ENCODE data around the gene ADAT2. TPM values are rescaled to one million over a fixed set of nuclear protein-coding genes. Genes with fewer than 3 reads are reported as not detected.

The ADAT2 gene
- total RNA-seq, 1 experiment from 2014 or later: 18.4 TPM

GRCh38 chr6:143405373-143406154 is 44.9 kb downstream of the ADAT2 start:
- no peak overlapping the region for H3K9ac ChIP-seq (ENCODE audit: low read length)
- no peaks in the 10 kb centered on the region for H3K27me3 ChIP-seq (ENCODE audit: insufficient read depth, low read length)
- ChIA-PET CTCF (no interaction called here), RAD21 (ENCODE audit: low non-redundant PET in 1 of 2, low total read pairs in 2 of 2, uncharacterized antibody in 2 of 2, unreplicated experiment in 2 of 2) (no interaction called here), POLR2A (interaction anchor here (0.8 kb wide), 1 partner anchor 45 kb away, joined by 3 read pairs; the partner anchor contains the start of genes ADAT2 and PEX3)
- H3K4me2 ChIP-seq (ENCODE audit: low read length): no peak overlapping the region
- no peaks in the 10 kb centered on the region for H4K20me1 ChIP-seq (ENCODE audit: insufficient read depth)
- TF ChIP-seq EGR1 (IDR thresholded peaks at IDR 0.05; ENCODE audit: low read depth): no peak
- TF ChIP-seq YY1 (IDR thresholded peaks at IDR 0.05; ENCODE audit: extremely low read depth, insufficient replicate concordance, low read depth, low read length): no peak
- TF ChIP-seq EZH2phosphoT487 (IDR thresholded peaks at IDR 0.05; ENCODE audit: borderline replicate concordance): no peak
- TF ChIP-seq, protein P1, sequence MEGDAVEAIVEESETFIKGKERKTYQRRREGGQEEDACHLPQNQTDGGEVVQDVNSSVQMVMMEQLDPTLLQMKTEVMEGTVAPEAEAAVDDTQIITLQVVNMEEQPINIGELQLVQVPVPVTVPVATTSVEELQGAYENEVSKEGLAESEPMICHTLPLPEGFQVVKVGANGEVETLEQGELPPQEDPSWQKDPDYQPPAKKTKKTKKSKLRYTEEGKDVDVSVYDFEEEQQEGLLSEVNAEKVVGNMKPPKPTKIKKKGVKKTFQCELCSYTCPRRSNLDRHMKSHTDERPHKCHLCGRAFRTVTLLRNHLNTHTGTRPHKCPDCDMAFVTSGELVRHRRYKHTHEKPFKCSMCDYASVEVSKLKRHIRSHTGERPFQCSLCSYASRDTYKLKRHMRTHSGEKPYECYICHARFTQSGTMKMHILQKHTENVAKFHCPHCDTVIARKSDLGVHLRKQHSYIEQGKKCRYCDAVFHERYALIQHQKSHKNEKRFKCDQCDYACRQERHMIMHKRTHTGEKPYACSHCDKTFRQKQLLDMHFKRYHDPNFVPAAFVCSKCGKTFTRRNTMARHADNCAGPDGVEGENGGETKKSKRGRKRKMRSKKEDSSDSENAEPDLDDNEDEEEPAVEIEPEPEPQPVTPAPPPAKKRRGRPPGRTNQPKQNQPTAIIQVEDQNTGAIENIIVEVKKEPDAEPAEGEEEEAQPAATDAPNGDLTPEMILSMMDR (IDR thresholded peaks at IDR 0.05 in 2 of 3, conservative IDR thresholded peaks at IDR 0.05 in 1 of 3; ENCODE audit: borderline replicate concordance in 1 of 3, insufficient read depth in 1 of 3, low read depth in 2 of 3, low read length in 2 of 3): no peak
- no peak for TF ChIP-seq JUND (IDR thresholded peaks at IDR 0.05)
- no peak for TF ChIP-seq ZBTB33 (IDR thresholded peaks at IDR 0.05; ENCODE audit: extremely low read depth, insufficient replicate concordance, low read length)
- TF ChIP-seq CBX3 (IDR thresholded peaks at IDR 0.05; ENCODE audit: low read depth): no peak
- TF ChIP-seq, protein P2, sequence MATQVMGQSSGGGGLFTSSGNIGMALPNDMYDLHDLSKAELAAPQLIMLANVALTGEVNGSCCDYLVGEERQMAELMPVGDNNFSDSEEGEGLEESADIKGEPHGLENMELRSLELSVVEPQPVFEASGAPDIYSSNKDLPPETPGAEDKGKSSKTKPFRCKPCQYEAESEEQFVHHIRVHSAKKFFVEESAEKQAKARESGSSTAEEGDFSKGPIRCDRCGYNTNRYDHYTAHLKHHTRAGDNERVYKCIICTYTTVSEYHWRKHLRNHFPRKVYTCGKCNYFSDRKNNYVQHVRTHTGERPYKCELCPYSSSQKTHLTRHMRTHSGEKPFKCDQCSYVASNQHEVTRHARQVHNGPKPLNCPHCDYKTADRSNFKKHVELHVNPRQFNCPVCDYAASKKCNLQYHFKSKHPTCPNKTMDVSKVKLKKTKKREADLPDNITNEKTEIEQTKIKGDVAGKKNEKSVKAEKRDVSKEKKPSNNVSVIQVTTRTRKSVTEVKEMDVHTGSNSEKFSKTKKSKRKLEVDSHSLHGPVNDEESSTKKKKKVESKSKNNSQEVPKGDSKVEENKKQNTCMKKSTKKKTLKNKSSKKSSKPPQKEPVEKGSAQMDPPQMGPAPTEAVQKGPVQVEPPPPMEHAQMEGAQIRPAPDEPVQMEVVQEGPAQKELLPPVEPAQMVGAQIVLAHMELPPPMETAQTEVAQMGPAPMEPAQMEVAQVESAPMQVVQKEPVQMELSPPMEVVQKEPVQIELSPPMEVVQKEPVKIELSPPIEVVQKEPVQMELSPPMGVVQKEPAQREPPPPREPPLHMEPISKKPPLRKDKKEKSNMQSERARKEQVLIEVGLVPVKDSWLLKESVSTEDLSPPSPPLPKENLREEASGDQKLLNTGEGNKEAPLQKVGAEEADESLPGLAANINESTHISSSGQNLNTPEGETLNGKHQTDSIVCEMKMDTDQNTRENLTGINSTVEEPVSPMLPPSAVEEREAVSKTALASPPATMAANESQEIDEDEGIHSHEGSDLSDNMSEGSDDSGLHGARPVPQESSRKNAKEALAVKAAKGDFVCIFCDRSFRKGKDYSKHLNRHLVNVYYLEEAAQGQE (IDR thresholded peaks at IDR 0.05; ENCODE audit: low read depth): no peak
- TF ChIP-seq ZFX (IDR thresholded peaks at IDR 0.05): no peak
- ATAC-seq (no peak), DNase-seq (ENCODE audit: low read depth, low spot score) (no peak)
- peaks cover 0 to 11% of the 10 kb centered on the region in 2 experiments; a peak in 3 of 4 replicates for H3K4me1 ChIP-seq (ENCODE audit: control insufficient read depth in 1 of 2, insufficient read depth in 2 of 2, low read length in 2 of 2)
- no peaks in the 10 kb centered on the region for H3K79me2 ChIP-seq (ENCODE audit: insufficient read depth, low read length)
- BruUV-seq (replicated peaks): no TSS peak
- no peaks in the 10 kb centered on the region for H3K9me3 ChIP-seq (ENCODE audit: control insufficient read depth in 1 of 2, insufficient read depth in 1 of 2, low read depth in 1 of 2, low read length in 2 of 2)
- no peak overlapping the region for H3K4me3 ChIP-seq (replicated peaks in 1 of 2; ENCODE audit: low read depth in 1 of 2, low read length in 2 of 2)
- no peak overlapping the region for H3K27ac ChIP-seq (ENCODE audit: low read depth, low read length)
- intact Hi-C loops (cut with micrococcal nuclease): no loop called here
- H3K9me2 ChIP-seq (ENCODE audit: insufficient read depth): no peaks in the 10 kb centered on the region
- H2AFZ ChIP-seq (ENCODE audit: low read depth, low read length, poor library complexity, severe bottlenecking): no peak overlapping the region
- H3K36me3 ChIP-seq (ENCODE audit: control insufficient read depth in 1 of 2, insufficient read depth in 2 of 2, low read length in 2 of 2): no peaks in the 10 kb centered on the region

All from HCT116 (cell line).